8988T (cell line): ENCODE data around the gene CD164.

Experiments used
- DNase-seq: peaks from one replicate; pipeline ENCODE4 v3.0.0; 2011

Gene CD164

GRCh38 chr6:109381747-109382575 is at the start of gene CD164:
TSS of gene CD164 (minus strand) at chr6:109382467. CDS start at chr6:109382378, 89 bp downstream.
- peak; percentile 91 for DNase-seq

- no peak for DNase-seq
Observed at GRCh38 chr6:109429496-109429895, 47.2 kb upstream of the CD164 start.

- no peak for DNase-seq
Observed at GRCh38 chr6:109428889-109429477, 46.7 kb upstream of the CD164 start.

GRCh38 chr6:109424946-109425345 is 42.7 kb upstream of the CD164 start:
- no peak for DNase-seq

- DNase-seq = no peak
Observed at GRCh38 chr6:109421184-109421583, 38.9 kb upstream of the CD164 start.

GRCh38 chr6:109420751-109421150 is 38.5 kb upstream of the CD164 start:
- no peak for DNase-seq

GRCh38 chr6:109417646-109418045 is 35.4 kb upstream of the CD164 start:
- no peak for DNase-seq

- DNase-seq = no peak
Observed at GRCh38 chr6:109411034-109411433, 28.8 kb upstream of the CD164 start.

- DNase-seq = no peak
Observed at GRCh38 chr6:109406196-109406595, 23.9 kb upstream of the CD164 start.

- DNase-seq = no peak
Observed at GRCh38 chr6:109397020-109397419, 14.8 kb upstream of the CD164 start.

GRCh38 chr6:109396046-109396718 is 13.9 kb upstream of the CD164 start:
- DNase-seq = no peak

- no peak for DNase-seq
Observed at GRCh38 chr6:109393886-109394281, 11.6 kb upstream of the CD164 start.

GRCh38 chr6:109393157-109393885 is 11.1 kb upstream of the CD164 start:
- no peak for DNase-seq

GRCh38 chr6:109389650-109390274 is 7.5 kb upstream of the CD164 start:
- no peak for DNase-seq

- DNase-seq = no peak
Observed at GRCh38 chr6:109388265-109388664, 6.0 kb upstream of the CD164 start.

- no peak for DNase-seq
Observed at GRCh38 chr6:109383438-109383940, 1.2 kb upstream of the CD164 start.

GRCh38 chr6:109382576-109383437 is 540 bp upstream of the CD164 start:
- peak; percentile 85 for DNase-seq

GRCh38 chr6:109381061-109381746 is 1.1 kb downstream of the CD164 start:
- DNase-seq = no peak

- no peak for DNase-seq
Observed at GRCh38 chr6:109379711-109380110, 2.6 kb downstream of the CD164 start.

GRCh38 chr6:109377717-109378116 is 4.5 kb downstream of the CD164 start:
- no peak for DNase-seq

GRCh38 chr6:109374326-109374892 is 7.9 kb downstream of the CD164 start:
- no peak for DNase-seq
